ENCODE data around the gene KRTAP20-2. TPM values are rescaled to one million over a fixed set of nuclear protein-coding genes. Genes with fewer than 3 reads are reported as not detected.

Gene KRTAP20-2
- total RNA-seq (2022; extraction: Qiagen RNA extraction): not detected in 5 replicates

GRCh38 chr21:30634906-30635305, at the start of gene KRTAP20-2:
TSS of gene KRTAP20-2 (plus strand) at chr21:30635206. CDS start at chr21:30635264, 58 bp downstream.

GRCh38 chr21:30590297-30590696, 44.7 kb upstream of the KRTAP20-2 start, which contains the start of gene KRTAP22-2:
TSS of gene KRTAP22-2 (minus strand) at chr21:30590397.

DNA sequence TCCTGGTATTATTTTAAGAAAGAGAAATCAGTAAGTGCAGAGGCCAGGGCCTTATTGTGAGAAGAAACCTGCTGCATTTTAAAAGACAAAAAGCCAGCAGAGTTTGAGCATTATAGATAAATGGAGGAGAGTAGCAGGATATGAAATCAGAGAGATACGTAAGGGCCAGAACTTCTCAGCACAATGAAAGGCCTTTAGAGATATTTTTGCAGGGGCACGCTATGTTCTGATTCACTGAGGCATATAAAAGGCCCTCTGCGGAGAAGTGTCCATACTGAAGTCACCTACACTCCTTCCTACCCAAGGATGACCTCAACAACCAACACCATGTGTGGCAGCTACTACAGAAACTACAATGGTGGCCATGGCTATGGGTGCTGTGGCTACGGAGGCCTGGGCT, 42.9 kb upstream of the KRTAP20-2 start, which contains the start of gene KRTAP6-3:
KRTAP6-3 (plus strand) TSS at position 301 of the 400 bp plus-strand sequence; CDS start at position 307, 6 bp downstream.

DNA sequence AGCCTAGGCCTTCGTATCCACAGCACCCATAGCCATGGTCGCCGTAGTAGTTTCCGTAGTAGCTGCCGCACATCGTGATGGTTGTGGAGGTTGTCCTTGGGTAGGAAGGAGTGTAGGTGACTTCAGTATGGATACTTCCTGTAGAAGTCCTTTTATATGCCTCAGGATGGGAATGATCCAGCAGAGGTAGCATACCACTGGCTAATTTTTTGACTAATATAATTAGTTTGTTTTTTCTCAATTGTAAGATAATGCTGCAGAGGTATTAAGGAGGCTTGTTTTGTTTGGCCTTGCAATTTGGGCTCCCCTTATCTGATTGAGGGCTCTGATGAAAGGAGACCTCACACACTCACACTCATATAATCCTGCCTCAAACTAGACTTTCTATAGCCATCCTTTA, 36.2 kb upstream of the KRTAP20-2 start, which contains the start of gene KRTAP6-2:
KRTAP6-2 (minus strand) TSS at position 101 of the 400 bp plus-strand sequence; CDS start at position 73, 28 bp downstream.

DNA sequence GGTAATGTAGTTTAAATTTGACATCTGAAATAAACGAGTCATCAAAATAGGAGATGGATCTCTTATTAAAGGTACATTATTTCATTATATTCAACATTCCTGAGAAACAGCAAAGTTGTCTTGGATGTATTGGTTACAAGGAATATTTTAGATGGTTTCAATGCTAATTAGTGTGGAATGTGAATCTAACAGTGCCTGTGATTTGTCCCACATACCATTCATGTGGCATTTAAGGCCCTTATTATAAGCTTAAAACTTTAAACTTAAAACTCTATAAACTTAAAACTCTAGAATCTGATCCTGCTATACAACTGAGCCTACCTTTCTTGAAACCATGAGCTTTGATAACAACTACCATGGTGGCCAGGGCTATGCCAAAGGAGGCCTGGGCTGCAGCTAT, 34.2 kb upstream of the KRTAP20-2 start, which contains the start of gene KRTAP22-1:
KRTAP22-1 (plus strand) TSS at position 301 of the 400 bp plus-strand sequence.

DNA sequence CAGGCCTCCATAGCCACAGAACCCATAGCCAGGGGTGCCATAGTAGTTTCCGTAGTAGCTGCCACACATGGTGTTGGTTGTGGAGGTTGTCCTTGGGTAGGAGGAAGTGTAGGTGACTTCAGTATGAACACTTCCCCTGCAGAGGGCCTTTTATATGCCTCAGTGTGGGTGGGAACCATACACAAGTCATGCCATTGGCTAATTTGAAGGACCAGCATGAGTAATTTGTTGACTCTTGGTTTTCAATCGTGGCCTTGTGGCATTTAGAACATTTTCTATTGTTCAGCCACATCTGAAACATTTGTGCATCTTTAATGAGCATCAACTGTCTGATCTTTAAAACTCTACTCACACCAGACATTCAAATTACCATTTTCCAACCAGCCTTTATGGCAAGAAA, 21.2 kb upstream of the KRTAP20-2 start, which contains the start of gene KRTAP6-1:
KRTAP6-1 (minus strand) TSS at position 95 of the 400 bp plus-strand sequence; CDS start at position 69, 26 bp downstream.

GRCh38 chr21:30616125-30616524, 18.9 kb upstream of the KRTAP20-2 start, which contains the start of gene KRTAP20-1:
TSS of gene KRTAP20-1 (plus strand) at chr21:30616425. CDS start at chr21:30616455, 30 bp downstream.

GRCh38 chr21:30620522-30620921, 14.5 kb upstream of the KRTAP20-2 start, which contains the start of gene KRTAP20-4:
TSS of gene KRTAP20-4 (plus strand) at chr21:30620627.

DNA sequence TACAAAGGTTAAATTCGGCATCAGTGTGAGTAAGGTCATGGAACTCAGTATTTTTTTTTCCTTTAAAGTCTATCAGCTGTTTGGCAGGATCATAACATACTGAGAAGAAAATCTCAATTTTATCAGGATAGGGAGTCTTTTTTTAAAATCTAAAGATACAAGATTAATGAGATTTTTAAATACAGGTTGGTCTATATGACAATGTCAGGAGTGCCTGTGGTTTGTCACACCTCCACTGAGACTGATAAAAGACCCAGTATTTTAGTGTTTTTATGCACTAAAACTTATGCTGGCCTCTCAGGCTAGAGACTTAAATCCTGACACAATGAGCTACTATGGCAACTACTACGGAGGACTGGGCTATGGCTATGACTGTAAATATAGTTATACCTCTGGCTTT, 7.6 kb downstream of the KRTAP20-2 start, which contains the start of gene KRTAP20-3:
KRTAP20-3 (plus strand) TSS at position 301 of the 400 bp plus-strand sequence.

Other genes starting within 250 kb of the KRTAP20-2 start
- gene KRTAP13-1, start 239.2 kb upstream of the KRTAP20-2 start, total RNA-seq (2022; extraction: Qiagen RNA extraction): not detected in 5 replicates
- gene KRTAP13-3, start 209.3 kb upstream of the KRTAP20-2 start, total RNA-seq (2022; extraction: Qiagen RNA extraction): not detected in 5 replicates
- gene KRTAP13-4, start 205.0 kb upstream of the KRTAP20-2 start, total RNA-seq (2022; extraction: Qiagen RNA extraction): not detected in 5 replicates
- gene KRTAP15-1, start 194.9 kb upstream of the KRTAP20-2 start, total RNA-seq (2022; extraction: Qiagen RNA extraction): not detected in 5 replicates
- not detected in 5 replicates for gene KRTAP19-1, start 154.8 kb upstream of the KRTAP20-2 start, total RNA-seq (2022; extraction: Qiagen RNA extraction)
- not detected in 5 replicates for gene KRTAP19-2, start 147.8 kb upstream of the KRTAP20-2 start, total RNA-seq (2022; extraction: Qiagen RNA extraction)
- gene KRTAP19-3, start 143.2 kb upstream of the KRTAP20-2 start, total RNA-seq (2022; extraction: Qiagen RNA extraction): not detected in 5 replicates
- not detected in 5 replicates for gene KRTAP19-4, start 138.0 kb upstream of the KRTAP20-2 start, total RNA-seq (2022; extraction: Qiagen RNA extraction)
- not detected in 5 replicates for gene KRTAP19-5, start 133.1 kb upstream of the KRTAP20-2 start, total RNA-seq (2022; extraction: Qiagen RNA extraction)
- not detected in 5 replicates for gene KRTAP19-6, start 93.3 kb upstream of the KRTAP20-2 start, total RNA-seq (2022; extraction: Qiagen RNA extraction)
- not detected in 5 replicates for gene KRTAP19-7, start 73.9 kb upstream of the KRTAP20-2 start, total RNA-seq (2022; extraction: Qiagen RNA extraction)
- gene KRTAP22-2, start 44.8 kb upstream of the KRTAP20-2 start, total RNA-seq (2022; extraction: Qiagen RNA extraction): not detected in 5 replicates
- not detected in 5 replicates for gene KRTAP6-3, start 42.8 kb upstream of the KRTAP20-2 start, total RNA-seq (2022; extraction: Qiagen RNA extraction)
- not detected in 5 replicates for gene KRTAP6-2, start 36.3 kb upstream of the KRTAP20-2 start, total RNA-seq (2022; extraction: Qiagen RNA extraction)
- gene KRTAP22-1, start 34.1 kb upstream of the KRTAP20-2 start, total RNA-seq (2022; extraction: Qiagen RNA extraction): not detected in 5 replicates
- not detected in 5 replicates for gene KRTAP6-1, start 21.3 kb upstream of the KRTAP20-2 start, total RNA-seq (2022; extraction: Qiagen RNA extraction)
- gene KRTAP20-1, start 18.8 kb upstream of the KRTAP20-2 start, total RNA-seq (2022; extraction: Qiagen RNA extraction): not detected in 5 replicates
- gene KRTAP20-4, start 14.6 kb upstream of the KRTAP20-2 start, total RNA-seq (2022; extraction: Qiagen RNA extraction): not detected in 5 replicates
- gene KRTAP20-3, start 7.7 kb downstream of the KRTAP20-2 start, total RNA-seq (2022; extraction: Qiagen RNA extraction): not detected in 5 replicates
- not detected in 5 replicates for gene KRTAP21-3, start 83.6 kb downstream of the KRTAP20-2 start, total RNA-seq (2022; extraction: Qiagen RNA extraction)
- gene KRTAP21-2, start 112.1 kb downstream of the KRTAP20-2 start, total RNA-seq (2022; extraction: Qiagen RNA extraction): not detected in 5 replicates
- gene KRTAP21-1, start 120.2 kb downstream of the KRTAP20-2 start, total RNA-seq (2022; extraction: Qiagen RNA extraction): not detected in 5 replicates
- gene KRTAP8-1, start 178.1 kb downstream of the KRTAP20-2 start, total RNA-seq (2022; extraction: Qiagen RNA extraction): not detected in 5 replicates
- not detected in 5 replicates for gene KRTAP7-1, start 194.6 kb downstream of the KRTAP20-2 start, total RNA-seq (2022; extraction: Qiagen RNA extraction)
- gene KRTAP11-1, start 246.4 kb downstream of the KRTAP20-2 start, total RNA-seq (2022; extraction: Qiagen RNA extraction): not detected in 5 replicates